HepG2 (cell line): ENCODE results near the gene DDIAS. TPM values are rescaled to one million over a fixed set of nuclear protein-coding genes. Genes with fewer than 3 reads are reported as not detected.

Experiments used
- ATAC-seq: fragments of 200-7000 bp; cut with Tn5 transposase; 3 replicates; pipeline ENCODE4 v1.9.1; 2020; ENCODE audit warnings: mild to moderate bottlenecking, moderate library complexity
- BruUV-seq: library from RNA; stranded (reverse); fragments of 400-500 nt; replicated peaks from 2 replicates; lab custom pipeline; 2021; lab: Mats Ljungman, UMichigan
- CTCF ChIA-PET: fragments of 300-600 bp; formaldehyde crosslinking; extraction: SDS; loops from one replicate; lab custom pipeline; 2021; ENCODE audit warnings: low total read pairs, inconsistent platforms, low intra/inter-chr PET ratio; lab: Yijun Ruan, JAX
- POLR2A ChIA-PET: fragments of 350-600 bp; sonication (Branson Sonifier 250); formaldehyde crosslinking; loops from one replicate; lab custom pipeline; 2020; ENCODE audit warnings: antibody characterized with exemption, inconsistent platforms; lab: Yijun Ruan, JAX
- DNase-seq: peaks from one replicate; pipeline ENCODE4 v3.0.0-alpha.2; 2015; ENCODE audit warnings: low spot score
- FAIRE-seq: peaks from 3 replicates; lab custom pipeline; 2011; peaks lifted over from hg19 to GRCh38; lab: Jason Lieb, UNC
- H2AFZ ChIP-seq: one replicate; pipeline ENCODE4 v1.6.1; 2011; ENCODE audit warnings: low read length, inconsistent platforms
- H3K27ac ChIP-seq: fragments of 300-600 bp; 3 replicates; pipeline ENCODE4 v1.8.0; 2011; ENCODE audit warnings: mixed run types, mild to moderate bottlenecking, mixed read lengths, low read length, inconsistent platforms; ENCODE audit not compliant: insufficient read depth; ENCODE audit errors: extremely low read length
- H3K27me3 ChIP-seq, 2 experiments: fragments of 200-600 bp in 1 of 2; 2 replicates in 1 of 2; 3 replicates in 1 of 2; pipeline versions ENCODE4 v1.6.0 to v1.8.0; 2011; ENCODE audit warnings: low read length in 2 of 2, mild to moderate bottlenecking in 2 of 2, moderate library complexity in 2 of 2, inconsistent platforms in 1 of 2; ENCODE audit not compliant: insufficient read depth in 2 of 2, control insufficient read depth in 1 of 2
- H3K36me3 ChIP-seq, 2 experiments: fragments of 200-600 bp in 1 of 2; replicated peaks in 1 of 2; 2 replicates in 1 of 2; 3 replicates in 1 of 2; pipeline versions ENCODE4 v1.5.1 to v1.8.0; 2011; ENCODE audit warnings: low read length in 2 of 2, inconsistent platforms in 1 of 2; ENCODE audit not compliant: insufficient read depth in 2 of 2, control insufficient read depth in 1 of 2
- H3K4me1 ChIP-seq: 2 replicates; pipeline ENCODE4 v1.5.1; 2012; ENCODE audit warnings: low read length, inconsistent platforms; ENCODE audit not compliant: insufficient read depth
- H3K4me2 ChIP-seq: 2 replicates; pipeline ENCODE4 v1.6.0; 2011; ENCODE audit warnings: low read depth, low read length, inconsistent platforms
- H3K4me3 ChIP-seq, 3 experiments: fragments of 200-600 bp in 1 of 3; sonication (generic), shearing (Covaris generic) in 1 of 3; replicated peaks in 1 of 3; 2 replicates each; pipeline ENCODE4 v1.5.1; 2011 to 2016; ENCODE audit warnings: low read length in 3 of 3, inconsistent platforms in 2 of 3, low read depth in 2 of 3, mild to moderate bottlenecking in 2 of 3, control low read depth in 1 of 3, mixed read lengths in 1 of 3; ENCODE audit not compliant: insufficient read depth in 1 of 3
- H3K79me2 ChIP-seq: one replicate; pipeline ENCODE4 v1.6.1; 2011; ENCODE audit warnings: low read length, inconsistent platforms; ENCODE audit not compliant: insufficient read depth
- H3K9ac ChIP-seq: 2 replicates; pipeline ENCODE4 v1.6.0; 2011; ENCODE audit warnings: mild to moderate bottlenecking, low read depth, low read length, inconsistent platforms; ENCODE audit not compliant: insufficient read depth
- H3K9me3 ChIP-seq: 2 replicates; pipeline ENCODE4 v1.5.1; 2012; ENCODE audit warnings: mild to moderate bottlenecking, low read length
- H4K20me1 ChIP-seq: 2 replicates; pipeline ENCODE4 v1.6.0; 2011; ENCODE audit warnings: inconsistent platforms, mild to moderate bottlenecking, low read length, moderate library complexity; ENCODE audit not compliant: insufficient read depth
- ATF7 ChIP-seq, 2 experiments: fragments of 450-650 bp in 1 of 2; sonication (generic) in 1 of 2; formaldehyde crosslinking in 1 of 2; IDR thresholded peaks; 2 replicates each; pipeline versions ENCODE4 v1.4.0 to v1.6.1; 2016 to 2020; ENCODE audit warnings: antibody characterized with exemption in 1 of 2, mild to moderate bottlenecking in 1 of 2, missing genetic modification reagents in 1 of 2
- SKI ChIP-seq: fragments of 450-650 bp; IDR thresholded peaks from one replicate; pipeline ENCODE4 v1.6.1; 2018; ENCODE audit warnings: mild to moderate bottlenecking; ENCODE audit not compliant: partially characterized antibody
- SOX5 ChIP-seq: IDR thresholded peaks from 2 replicates; pipeline ENCODE4 v1.6.1; 2016; ENCODE audit warnings: borderline replicate concordance
- THAP8 ChIP-seq: sonication (generic); formaldehyde crosslinking; IDR thresholded peaks from 2 replicates; pipeline ENCODE4 v1.5.1; 2020; ENCODE audit warnings: missing genetic modification reagents, mild to moderate bottlenecking, borderline replicate concordance
- ZKSCAN5 ChIP-seq: sonication (generic); formaldehyde crosslinking; IDR thresholded peaks from 2 replicates; pipeline ENCODE4 v1.5.1; 2020; ENCODE audit warnings: mild to moderate bottlenecking, missing genetic modification reagents
- ZNF24 ChIP-seq: fragments of 450-650 bp; IDR thresholded peaks from 2 replicates; pipeline ENCODE4 v1.6.1; 2017; ENCODE audit warnings: antibody characterized with exemption, mild to moderate bottlenecking
- ZNF441 ChIP-seq: sonication (generic); formaldehyde crosslinking; IDR thresholded peaks from 2 replicates; pipeline ENCODE4 v1.7.0; 2021; ENCODE audit warnings: missing genetic modification reagents, borderline replicate concordance
- ZNF549 ChIP-seq: sonication (generic); formaldehyde crosslinking; IDR thresholded peaks from 2 replicates; pipeline ENCODE4 v1.5.0; 2020; ENCODE audit warnings: missing genetic modification reagents
- ZNF816 ChIP-seq: sonication (generic); formaldehyde crosslinking; IDR thresholded peaks from 2 replicates; pipeline ENCODE4 v1.8.0; 2022; ENCODE audit warnings: missing genetic modification reagents, mild to moderate bottlenecking, borderline replicate concordance
- WGBS: methylation state at CpG from one replicate; pipeline ENCODE4 v1.1.6; 2017; ENCODE audit warnings: low lambda C conversion rate; 5-methylcytosine and 5-hydroxymethylcytosine counted together
- in situ Hi-C: cut with HindIII; loops from 2 replicates; pipeline ENCODE4 v1.10.0; 2017; ENCODE audit warnings: low pct_unique_long_range_greater_than_20kb; ENCODE audit not compliant: extremely low pct_ligation_motif_present
- intact Hi-C: fragments of 100-400 bp; cut with micrococcal nuclease; formaldehyde crosslinking; loops from one replicate; pipeline ENCODE4 v1.10.0; 2022; ENCODE audit not compliant: unreplicated experiment
- polyA plus RNA-seq, 8 experiments: library from polyadenylated mRNA; depleted of rRNA in 3 of 8; stranded (reverse) in 7 of 8; unstranded in 1 of 8; fragments of >200 nt; fragmentation: Illumina TruSeq in 4 of 8; extraction: Trizol in 4 of 8; gene quantifications; 2 replicates each; pipeline versions ENCODE4 v1.2.1 to v1.2.3, GENCODE V29; 2011 to 2016; ENCODE audit warnings: low read depth in 4 of 8, missing spikeins in 1 of 8, mixed read lengths in 1 of 8; ENCODE audit not compliant: insufficient read depth in 1 of 8
- total RNA-seq, 5 experiments: library from RNA; depleted of rRNA; stranded (reverse); fragments of >200 nt; fragmentation: Illumina TruSeq; extraction: Trizol; gene quantifications; 2 replicates each; pipeline ENCODE4 v1.2.3, GENCODE V29; 2016; ENCODE audit warnings: low read depth in 1 of 5
- TF ChIP-seq, protein P1 (sequence below): sonication (generic); formaldehyde crosslinking; IDR thresholded peaks from 2 replicates; pipeline ENCODE4 v1.9.0; 2022; ENCODE audit warnings: low read depth, missing genetic modification reagents

DDIAS gene
- total and polyA plus RNA-seq, 2 of the 13 experiments (the other 11 are each of a cell fraction or from before 2014, with no cell fraction given): 3.5 to 13.0 TPM

GRCh38 chr11:82871646-82872045 is 29.9 kb upstream of the DDIAS start:
- DNase-seq: no peak
- in situ Hi-C loops: loop anchor here (25.0 kb wide), 1 partner anchor 941 kb away; no protein-coding TSS in a partner anchor
- H3K9me3 ChIP-seq: no peaks in the 10 kb centered on the region
- no peak overlapping the region for H2AFZ ChIP-seq
- WGBS: 93% methylated on average over 2 of the region's 2 CpGs
- H3K4me2 ChIP-seq: no peak overlapping the region
- H3K79me2 ChIP-seq: peaks cover 3% of the 10 kb centered on the region
- H3K27me3 ChIP-seq: no peaks in the 10 kb centered on the region
- ATAC-seq: no peak
- intact Hi-C loops: no loop called here
- H3K36me3 ChIP-seq: no peaks in the 10 kb centered on the region
- H3K27ac ChIP-seq: no peak overlapping the region
- ChIA-PET CTCF (no interaction called here), POLR2A (no interaction called here)
- H3K4me3 ChIP-seq: no peak overlapping the region
- FAIRE-seq: no peak
- H3K9ac ChIP-seq: no peak overlapping the region
- H3K4me1 ChIP-seq: 0 out of 2 replicates have a peak, but pooled peaks cover 5% of the 10 kb centered on the region
- no TSS peak for BruUV-seq
- H4K20me1 ChIP-seq: no peaks in the 10 kb centered on the region
- TF ChIP-seq ATF7 (IDR thresholded peaks at IDR 0.05) (peak; percentile 15; the same call in 1 of the 2 replicates), ATF7 (CRISPR knock-in tag; IDR thresholded peaks at IDR 0.05) (no peak), SOX5 (CRISPR knock-in tag) (no peak)

DNA sequence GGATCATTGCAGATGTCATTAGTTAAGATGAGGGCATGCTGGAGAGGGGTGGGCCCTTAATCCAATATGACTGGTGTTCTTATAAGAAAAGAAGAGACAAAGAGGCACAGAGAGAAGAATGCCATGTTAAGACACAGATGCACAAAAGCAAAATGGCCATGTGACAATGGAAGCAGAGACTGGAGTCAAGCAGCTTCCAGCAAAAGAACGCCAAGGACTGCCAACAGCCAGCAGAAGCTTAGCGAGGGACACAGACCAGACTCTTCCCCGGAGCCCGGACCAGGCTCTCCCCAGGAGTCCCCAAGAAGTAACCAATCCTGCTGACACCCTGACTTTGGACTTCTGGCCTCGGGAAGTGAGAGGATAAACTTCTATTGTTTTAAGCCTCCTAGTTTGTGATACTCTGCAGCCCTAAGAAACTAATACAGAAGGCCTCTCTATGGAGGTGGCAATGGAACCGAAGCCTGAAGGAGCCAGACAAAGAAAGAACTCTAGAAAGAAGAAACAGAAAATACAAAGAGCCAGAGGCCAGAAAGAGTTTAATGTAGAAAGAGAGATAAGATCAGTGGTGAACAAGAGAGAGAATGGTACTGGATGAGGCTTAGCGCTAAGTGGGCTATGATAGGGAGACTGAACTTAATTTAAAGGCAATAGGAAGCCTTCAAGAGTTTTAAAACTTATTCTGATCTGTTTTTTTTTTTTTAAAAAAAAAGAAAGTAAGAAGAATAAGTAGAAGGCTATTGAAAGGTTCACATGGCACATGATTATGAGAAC is 29.0 kb upstream of the DDIAS start:
- Histone ChIP-seq H3K79me2 (no peaks in the 10 kb centered on the region), H3K36me3 (no peaks in the 10 kb centered on the region), H3K4me1 (0 out of 2 replicates have a peak, but pooled peaks cover 5% of the 10 kb centered on the region), H4K20me1 (no peaks in the 10 kb centered on the region), H3K27ac (no peak overlapping the region), H3K4me3 (no peak overlapping the region), H3K9ac (no peak overlapping the region), H3K4me2 (no peak overlapping the region), H2AFZ (no peak overlapping the region), H3K27me3 (no peaks in the 10 kb centered on the region), H3K9me3 (no peaks in the 10 kb centered on the region)
- ChIA-PET CTCF (no interaction called here), POLR2A (no interaction called here)
- intact Hi-C loops (no loop called here), in situ Hi-C loops (loop anchor here (25.0 kb wide), 1 partner anchor 940 kb away; no protein-coding TSS in a partner anchor)
- 91% methylated on average over 7 of the region's 7 CpGs for WGBS
- no TSS peak for BruUV-seq
- no peak for ATAC-seq
- no peak for DNase-seq
- FAIRE-seq: no peak
- no peak for TF ChIP-seq ZNF549 (CRISPR knock-in tag)
- no peak for TF ChIP-seq ZNF441 (CRISPR knock-in tag)
- TF ChIP-seq ZKSCAN5 (CRISPR knock-in tag): no peak
- TF ChIP-seq, protein P1, sequence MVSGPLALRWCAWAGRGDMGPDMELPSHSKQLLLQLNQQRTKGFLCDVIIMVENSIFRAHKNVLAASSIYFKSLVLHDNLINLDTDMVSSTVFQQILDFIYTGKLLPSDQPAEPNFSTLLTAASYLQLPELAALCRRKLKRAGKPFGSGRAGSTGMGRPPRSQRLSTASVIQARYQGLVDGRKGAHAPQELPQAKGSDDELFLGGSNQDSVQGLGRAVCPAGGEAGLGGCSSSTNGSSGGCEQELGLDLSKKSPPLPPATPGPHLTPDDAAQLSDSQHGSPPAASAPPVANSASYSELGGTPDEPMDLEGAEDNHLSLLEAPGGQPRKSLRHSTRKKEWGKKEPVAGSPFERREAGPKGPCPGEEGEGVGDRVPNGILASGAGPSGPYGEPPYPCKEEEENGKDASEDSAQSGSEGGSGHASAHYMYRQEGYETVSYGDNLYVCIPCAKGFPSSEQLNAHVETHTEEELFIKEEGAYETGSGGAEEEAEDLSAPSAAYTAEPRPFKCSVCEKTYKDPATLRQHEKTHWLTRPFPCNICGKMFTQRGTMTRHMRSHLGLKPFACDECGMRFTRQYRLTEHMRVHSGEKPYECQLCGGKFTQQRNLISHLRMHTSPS: no peak
- TF ChIP-seq ZNF816: no peak
- TF ChIP-seq SKI: no peak
- no peak for TF ChIP-seq THAP8
- TF ChIP-seq ZNF24: no peak
